ENCODE results near the gene TCP11L2.
"Not testable (repeated sequence)": the region's sequence is repeated elsewhere in the genome, so short reads cannot be mapped to it uniquely, and the experiment has no call there.

GRCh38 chr12:106313413-106313812, 10.9 kb downstream of the TCP11L2 start:
- not testable (repeated sequence) for TF ChIP-seq CTCF (IDR thresholded peaks at IDR 0.05); POLR2A (IDR thresholded peaks at IDR 0.05); EP300 (IDR thresholded peaks at IDR 0.05; ENCODE audit: low read depth)

Data from transverse colon (tissue), 3 donors.